GM19240 (cell line): Measurements from ENCODE around the gene AKT1S1.

Experiments used
- DNase-seq: peaks from one replicate; pipeline ENCODE4 v3.0.0; 2011; ENCODE audit warnings: low spot score; ENCODE audit not compliant: insufficient read length

AKT1S1 gene

DNA sequence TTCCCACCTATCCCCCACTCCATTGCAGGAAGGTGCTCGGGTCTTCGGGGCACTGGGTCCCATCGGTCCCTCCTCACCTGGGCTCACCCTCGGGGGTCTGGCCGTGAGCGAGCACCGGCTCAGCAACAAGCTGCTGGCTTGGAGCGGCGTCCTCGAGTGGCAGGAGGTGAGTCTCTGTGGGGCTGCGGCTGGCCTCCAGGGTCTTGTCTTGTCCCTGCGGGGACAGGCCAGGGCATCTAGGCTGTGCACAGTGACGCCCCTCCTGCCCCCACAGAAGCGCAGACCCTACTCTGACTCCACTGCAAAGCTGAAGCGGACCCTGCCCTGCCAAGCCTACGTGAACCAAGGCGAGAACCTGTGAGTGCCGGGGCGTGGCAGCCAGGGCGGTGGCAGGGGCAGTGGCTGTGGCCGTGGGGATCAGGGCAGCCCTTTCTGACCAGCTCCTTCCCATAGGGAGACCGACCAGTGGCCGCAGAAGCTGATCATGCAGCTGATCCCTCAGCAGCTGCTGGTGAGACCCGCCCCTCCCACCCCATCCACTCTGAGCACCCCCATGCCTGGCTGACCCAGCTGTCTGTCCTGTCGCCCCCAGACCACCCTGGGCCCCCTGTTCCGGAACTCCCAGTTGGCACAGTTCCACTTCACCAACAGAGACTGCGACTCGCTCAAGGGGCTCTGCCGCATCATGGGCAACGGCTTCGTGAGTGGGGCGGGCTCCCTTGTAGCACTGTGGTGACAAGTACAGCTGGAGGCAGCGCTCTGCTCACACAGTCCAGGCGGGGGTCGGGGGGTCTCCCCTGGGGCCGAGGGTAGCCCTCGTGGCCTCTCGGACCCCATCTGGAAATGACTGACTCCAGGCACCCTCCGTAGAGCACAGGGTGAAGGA lies 22.5 kb downstream of the AKT1S1 start:
- DNase-seq: no peak

DNA sequence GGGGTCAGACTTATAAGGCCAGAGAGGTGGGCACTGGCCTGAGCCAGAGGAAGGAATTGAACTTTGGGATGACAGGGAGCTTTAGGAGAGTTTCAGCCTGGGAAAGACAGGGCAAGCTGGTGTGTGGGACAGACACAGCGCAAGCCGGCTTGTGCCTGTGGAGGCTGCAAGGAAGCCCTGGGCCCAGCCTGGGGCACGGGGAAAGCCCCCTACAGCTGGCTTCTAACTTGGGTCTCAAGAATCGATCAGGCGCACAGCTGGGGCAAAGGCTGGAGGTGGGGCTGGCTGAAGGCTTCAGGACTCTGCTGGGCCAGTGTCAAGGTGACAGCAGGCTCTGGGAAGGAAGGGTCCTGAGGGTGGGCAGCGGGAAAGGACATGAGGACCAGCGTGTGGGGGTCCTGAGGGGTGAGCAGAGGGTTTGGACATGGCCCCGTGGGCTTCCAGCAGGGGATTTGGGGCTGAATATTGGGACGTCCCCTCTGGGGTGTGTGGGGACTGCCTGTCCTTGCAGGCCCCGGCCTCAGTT lies 23.2 kb downstream of the AKT1S1 start:
- DNase-seq: no peak

DNA sequence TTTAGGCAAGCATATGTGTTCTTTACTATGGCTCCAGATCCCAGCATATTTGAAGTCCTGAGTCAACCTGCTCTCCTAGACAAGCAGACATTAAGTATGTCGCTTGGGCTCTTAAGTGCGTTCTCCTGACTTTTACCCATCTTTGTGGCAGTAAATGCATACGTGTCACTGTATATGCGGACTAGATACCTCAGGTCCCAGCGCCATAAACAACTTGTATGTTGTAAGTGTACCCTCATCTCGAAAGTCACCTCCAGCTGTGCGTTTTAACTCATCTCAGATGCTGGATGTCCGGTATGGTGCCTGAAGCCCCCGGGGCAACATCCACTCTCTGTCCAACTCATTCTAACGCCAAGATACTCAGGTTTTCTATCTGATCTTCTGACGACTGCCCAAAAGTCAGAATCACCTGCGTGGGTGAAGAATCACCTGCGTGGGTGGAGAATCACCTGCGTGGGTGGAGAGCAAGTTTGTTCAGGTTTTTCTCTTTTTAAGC lies 24.5 kb downstream of the AKT1S1 start:
- DNase-seq: no peak

DNA sequence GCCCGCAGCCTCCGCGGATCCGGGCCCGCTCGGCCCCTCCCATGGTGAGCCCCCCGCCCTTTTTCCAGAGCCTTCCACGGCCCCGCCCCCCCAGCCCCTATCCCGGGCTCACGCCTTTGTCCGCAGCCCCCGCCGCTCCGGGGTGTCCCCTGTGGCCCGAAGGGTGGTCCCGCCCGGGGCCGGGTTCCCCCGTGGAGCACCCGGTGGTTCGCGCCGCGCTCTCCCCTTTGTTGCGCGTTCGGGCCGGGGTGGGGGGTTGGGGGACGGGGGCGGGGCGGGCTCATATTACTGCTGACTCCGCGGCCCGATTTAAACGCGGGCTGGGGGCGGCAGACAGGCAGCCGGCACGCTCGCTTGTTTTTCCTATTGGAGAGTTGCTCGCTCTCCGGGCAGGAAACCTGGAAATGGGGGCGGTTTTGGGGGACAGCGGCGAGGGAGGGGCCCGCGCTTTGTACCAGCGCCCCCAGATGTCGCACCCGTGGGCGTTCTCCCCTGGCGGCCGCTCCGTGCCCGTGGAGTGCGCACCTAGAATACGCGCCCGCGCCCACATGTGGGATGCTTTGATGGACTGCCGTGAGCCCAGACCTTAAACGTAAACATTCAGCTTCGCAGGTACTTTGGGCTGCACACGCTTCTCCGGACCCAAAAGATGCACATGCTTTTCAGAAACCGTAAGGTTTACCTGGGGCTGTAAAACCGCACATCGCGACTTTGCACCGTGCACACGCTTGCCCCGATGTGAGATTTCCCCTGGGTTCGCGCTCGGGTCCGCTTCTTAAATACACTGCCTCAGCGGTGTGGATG lies 25.5 kb downstream of the AKT1S1 start:
- DNase-seq: no peak

DNA sequence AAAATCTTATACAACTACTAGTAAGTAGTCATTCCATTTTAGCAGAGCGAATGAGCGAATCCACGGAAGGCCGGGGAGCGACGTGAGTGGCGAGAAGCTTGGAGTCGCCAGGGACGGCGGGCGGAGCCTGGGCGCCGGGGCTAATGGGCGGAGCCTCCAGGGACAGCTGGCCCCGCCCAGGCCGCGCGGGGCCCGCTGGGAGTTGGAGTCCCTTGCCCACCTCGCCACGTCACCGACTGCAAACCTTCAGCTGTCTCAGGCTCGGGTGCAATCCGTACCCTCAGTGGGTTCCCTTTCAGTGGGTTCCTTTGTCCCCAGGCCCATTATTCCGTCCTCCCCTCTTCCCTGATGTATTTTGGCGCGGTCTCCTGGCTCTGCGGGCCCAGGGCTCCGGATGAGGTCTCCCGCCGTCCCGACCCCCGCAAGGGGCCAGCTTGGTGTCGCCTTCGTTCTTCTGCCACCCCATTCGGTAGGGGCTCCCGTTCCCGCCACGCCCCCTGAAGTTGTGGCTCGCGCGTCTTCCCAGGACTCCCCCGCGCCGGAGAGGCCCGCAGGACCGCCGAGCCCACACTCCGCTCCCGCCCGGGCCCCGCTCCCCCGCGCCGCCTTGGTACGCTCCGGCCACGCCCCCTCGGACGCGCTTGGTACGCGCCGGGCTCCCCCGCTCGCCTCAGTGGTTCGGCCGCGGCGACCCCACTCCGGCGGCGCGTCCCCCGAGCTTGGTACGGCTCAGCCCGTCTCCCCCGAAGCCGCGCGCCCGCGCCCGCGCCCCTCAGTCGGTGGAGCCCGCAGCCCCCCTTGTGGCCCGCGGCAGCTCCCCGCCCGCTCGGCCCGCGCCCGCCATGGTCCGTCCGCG lies 26.4 kb downstream of the AKT1S1 start, which contains the start of gene PTOV1:
Gene PTOV1 (plus strand): TSS at position 673 of the 856 bp plus-strand sequence.
- DNase-seq: peak; percentile 96

DNA sequence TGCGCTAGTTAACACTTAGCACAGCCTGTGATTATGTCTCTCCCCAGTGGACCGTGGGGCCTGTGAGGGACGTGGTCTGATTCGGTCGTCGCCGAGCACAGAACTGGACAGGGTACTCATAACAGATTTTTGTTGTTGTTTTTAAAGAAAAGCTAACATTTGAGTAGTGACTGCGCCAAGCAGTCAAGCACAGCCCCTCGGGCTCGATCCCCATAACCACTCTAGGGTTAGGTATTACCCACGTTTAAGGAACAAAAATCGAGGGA lies 27.0 kb downstream of the AKT1S1 start:
- DNase-seq: no peak

DNA sequence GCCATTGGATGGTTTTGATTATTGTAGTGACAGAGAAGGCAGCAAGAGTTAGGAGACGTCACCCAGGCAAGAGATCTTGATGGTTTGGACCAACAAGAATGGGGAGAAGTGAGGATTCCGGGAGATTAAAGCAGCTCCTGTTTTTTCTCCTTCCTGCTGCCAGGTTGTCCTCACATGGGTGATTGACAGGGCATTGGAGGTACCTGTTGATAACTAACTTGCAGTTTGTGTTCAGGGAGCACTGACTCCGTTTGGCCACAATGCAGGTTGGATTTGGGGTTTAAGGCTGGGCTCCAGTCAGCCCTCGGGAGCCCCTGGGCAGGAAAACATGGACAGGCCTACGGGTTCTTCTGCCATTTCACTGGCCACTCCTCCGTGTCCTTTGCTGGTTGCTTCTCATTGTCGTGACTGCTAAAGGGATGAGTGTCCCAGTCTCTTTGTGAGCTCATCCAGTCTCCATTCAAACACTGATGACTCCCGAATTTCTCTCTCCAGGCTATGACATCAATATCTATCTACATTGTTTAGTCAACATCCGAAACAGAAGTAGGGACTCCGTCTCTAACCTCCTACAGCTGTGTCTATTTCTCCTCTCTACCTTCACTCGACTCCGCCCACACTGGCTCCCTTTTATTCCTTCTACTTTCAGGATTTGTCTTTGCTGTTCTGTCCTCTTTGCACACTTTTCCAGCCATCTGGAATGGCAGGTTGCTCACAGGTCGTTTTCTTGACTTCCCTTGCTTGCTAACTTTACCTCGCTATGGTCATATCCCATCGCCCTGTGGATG lies 27.5 kb downstream of the AKT1S1 start:
- DNase-seq: no peak

DNA sequence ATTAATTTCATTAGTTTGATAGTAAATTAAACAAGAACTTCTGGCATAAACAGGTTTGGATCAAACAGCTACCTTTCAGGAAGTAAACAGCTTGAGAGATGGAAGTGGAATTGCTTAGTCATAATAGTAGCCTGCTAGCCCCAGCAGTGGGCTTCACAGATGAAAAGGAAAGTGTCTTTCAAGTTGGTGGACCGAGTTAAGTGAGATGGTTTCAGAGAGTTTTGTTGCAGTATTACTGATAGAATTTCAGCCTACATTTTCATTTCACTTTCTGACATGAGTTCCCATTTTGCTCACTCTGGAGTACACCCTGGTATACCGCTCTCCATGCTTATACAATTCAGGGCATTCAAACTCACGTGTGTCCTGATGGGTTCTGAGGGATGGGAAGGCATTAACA lies 28.2 kb downstream of the AKT1S1 start:
- no peak for DNase-seq

DNA sequence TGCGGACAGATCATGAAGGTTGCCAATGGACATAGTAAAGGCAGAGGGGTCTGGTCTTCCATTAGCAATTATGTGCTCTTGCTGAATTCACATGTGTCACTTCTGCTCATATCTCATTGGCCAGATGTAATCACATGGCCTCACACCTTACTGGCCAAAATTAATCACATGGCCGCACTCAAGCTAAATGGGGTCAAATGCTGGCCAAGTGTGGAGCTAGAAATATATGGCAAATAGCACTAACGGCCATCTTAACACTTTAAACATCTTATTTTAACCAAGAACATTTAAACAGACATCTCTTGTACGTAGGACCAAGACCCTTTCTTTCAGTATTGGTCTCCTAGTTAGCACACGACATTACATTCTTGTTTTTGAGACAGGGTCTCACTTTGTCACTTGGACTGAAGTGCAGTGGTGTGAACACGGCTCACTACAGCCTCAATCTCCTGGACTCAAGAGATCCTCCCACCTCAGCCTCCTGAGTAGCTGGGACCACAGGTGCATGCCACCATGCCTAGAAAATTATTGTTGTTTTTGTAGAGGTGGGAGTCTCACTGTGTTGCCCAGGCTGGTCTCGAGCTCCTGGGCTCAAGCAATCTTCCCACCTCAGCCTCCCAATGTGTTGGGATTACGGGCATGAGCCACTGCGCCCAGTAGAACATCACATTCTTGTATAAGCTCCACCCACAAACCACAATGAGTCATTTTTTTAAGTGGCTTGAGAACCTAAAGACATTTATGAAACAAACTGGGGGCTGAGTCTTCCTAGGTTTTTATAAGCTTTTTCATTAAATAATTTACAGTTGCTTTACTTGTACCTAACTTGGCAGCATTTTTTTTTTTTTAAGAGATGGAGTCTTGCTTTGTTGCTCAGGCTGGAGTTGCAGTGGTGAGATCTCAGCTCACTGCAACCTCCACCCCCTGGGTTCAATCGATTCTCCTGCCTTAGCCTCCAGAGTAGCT lies 29.1 kb downstream of the AKT1S1 start:
- DNase-seq: no peak

DNA sequence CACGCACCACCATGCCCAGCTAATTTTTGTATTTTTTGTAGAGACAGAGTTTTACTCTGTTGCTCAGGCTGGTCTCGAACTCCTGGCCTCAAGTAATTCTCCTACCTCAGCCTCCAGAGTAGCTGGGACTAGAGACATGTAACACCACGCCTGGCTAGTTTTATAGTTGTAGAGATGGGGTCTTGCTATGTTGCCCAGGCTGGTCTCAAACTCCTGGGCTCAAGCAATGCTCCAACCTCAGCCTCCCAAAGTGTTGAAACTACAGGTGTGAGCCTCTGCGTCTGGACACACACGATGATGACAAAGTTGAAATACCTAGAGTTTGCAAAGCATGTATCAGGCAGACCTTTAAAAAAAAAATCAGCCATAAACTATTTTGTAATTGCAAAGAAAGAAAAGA lies 30.7 kb downstream of the AKT1S1 start:
- no peak for DNase-seq

DNA sequence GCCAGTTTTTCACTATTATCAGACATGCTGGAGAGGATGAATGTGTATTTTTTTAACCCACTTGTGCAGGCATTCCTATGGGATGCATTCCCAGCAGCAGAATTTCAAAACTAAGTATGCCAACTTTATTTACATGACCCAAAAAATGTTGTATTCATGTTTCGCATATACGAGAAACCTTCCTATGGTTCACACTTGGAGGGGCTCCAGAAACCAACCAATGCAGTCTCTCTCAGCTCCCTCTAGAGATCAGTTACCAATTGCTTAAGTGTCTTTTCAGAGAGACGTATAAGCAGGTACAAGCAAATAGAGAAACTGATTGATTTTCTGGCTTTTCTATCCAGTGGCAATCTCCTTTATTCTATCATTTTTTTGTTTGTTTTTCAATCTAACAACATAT lies 31.7 kb downstream of the AKT1S1 start:
- no peak for DNase-seq

DNA sequence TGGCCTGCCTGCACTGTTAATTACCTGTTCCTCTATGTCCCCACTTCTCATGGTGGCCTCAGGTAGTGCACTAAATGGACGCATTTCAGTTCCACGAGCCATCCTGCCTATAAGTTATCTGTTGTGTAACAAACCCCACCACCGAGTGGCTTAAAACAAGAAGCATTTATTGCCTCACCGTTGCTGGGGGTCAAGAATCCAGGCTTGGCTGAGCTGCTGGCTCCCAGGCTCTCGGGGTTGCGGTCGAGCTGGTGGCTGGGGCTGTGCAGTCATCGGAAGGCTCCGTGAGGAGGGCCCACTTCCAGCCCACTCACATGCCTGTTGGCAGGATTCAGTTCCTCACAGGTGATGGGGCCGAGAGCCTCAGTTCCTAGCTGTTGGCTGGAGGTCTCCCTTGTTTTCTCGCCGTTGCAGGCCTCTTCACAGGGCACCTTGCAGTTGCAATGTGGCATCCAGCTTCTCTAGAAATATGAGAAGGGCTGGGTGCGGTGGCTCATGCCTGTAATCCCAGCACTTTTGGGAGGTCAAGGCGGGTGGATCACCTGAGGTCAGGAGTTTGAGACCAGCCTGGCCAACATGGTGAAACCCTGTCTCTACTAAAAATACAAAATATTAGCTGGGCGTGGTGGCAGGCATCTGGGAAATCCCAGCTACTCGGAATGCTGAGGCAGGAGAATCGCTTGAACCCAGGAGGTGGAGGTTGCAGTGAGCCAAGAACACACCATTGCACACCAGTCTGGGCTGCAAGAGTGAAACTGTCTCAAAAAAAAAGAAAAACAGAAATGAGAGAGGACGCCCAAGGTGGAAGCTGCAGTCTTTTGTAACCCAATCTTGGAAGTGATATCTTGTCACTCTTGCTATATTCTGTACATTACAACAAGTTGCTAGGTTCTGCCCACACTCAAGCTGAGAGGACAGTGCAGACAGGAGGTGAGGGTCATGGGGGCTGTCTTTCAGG lies 32.7 kb downstream of the AKT1S1 start:
- DNase-seq: no peak

DNA sequence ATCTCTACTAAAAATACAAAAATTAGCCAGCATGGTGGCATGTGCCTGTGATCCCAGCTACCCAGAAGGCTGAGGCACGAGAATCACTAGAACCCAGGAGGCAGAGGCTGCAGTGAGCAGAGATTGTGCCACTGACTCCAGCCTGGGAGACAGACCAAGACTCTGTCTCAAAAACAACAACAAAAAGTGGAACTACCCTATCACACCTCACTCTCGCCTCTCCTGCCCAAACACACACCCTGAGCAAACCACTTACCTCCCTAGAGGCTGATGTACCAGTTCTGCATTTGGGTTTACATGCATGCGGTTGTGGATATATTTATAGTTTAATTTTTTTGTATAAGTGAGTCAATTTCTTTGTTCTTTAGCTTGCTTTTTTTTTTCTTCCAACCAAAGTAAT lies 33.9 kb downstream of the AKT1S1 start:
- no peak for DNase-seq

DNA sequence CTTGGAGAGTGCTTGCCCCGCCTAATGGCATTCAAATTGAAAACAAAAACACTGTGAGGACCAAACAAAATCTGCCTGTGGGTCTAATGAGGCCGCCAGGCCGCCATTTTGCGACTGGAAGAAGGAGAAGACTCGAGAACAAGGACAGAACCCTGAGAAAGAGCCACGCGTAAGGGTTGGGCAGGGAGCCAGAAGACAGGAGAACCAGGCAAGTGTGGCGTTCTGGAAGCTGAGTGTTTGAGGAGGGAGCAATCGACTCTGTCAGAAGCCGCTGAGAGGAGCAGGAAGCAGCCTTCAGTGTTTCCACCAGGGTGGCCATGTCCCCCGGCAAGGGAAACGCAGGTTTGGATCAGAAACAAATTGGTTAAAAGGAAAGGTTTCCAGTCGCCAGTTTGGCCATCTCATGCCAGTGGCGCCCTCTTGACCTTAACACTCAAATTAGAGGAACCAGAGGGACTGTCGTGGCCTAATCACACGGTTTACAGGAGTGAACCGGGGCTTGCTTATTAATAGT lies 36.4 kb downstream of the AKT1S1 start:
- DNase-seq: no peak

DNA sequence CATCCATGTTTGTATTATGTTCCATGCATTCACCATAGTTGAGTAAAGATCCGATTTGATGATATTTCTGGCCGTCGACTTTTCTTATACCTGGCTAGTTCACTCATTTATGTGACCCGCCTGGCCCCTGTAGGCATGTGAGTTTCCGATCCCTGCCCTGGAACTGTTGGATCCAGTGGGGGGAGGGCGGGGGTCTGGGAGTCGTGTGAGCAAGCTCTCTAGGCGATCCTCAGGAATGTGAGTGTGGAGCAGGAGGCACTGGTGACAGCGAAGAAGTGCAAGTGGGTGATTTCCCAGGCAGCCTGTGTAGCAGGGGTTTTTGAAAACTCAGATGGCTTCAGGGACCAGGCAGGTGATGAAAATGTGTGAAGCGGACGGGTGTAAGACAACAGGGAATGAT lies 36.8 kb downstream of the AKT1S1 start:
- DNase-seq: no peak

DNA sequence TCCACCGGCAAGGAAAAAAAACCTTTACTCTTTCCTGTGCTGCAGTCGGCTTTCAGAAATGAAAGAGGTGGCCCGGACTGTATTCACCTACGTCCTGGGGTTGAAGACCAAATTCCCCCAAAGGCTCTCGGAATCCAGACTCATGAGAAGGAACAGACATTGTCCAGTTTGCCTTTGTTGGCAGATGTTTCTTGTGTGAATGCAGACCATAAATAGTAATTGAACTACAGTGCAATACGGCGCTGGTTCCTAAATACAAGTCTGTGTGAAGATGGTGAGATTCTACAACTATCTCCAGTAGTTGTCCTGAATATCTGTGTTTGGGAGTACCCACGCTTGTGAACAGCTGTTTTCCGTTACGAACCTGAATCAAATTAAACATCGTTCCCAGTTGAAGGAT lies 37.4 kb downstream of the AKT1S1 start:
- DNase-seq: no peak

DNA sequence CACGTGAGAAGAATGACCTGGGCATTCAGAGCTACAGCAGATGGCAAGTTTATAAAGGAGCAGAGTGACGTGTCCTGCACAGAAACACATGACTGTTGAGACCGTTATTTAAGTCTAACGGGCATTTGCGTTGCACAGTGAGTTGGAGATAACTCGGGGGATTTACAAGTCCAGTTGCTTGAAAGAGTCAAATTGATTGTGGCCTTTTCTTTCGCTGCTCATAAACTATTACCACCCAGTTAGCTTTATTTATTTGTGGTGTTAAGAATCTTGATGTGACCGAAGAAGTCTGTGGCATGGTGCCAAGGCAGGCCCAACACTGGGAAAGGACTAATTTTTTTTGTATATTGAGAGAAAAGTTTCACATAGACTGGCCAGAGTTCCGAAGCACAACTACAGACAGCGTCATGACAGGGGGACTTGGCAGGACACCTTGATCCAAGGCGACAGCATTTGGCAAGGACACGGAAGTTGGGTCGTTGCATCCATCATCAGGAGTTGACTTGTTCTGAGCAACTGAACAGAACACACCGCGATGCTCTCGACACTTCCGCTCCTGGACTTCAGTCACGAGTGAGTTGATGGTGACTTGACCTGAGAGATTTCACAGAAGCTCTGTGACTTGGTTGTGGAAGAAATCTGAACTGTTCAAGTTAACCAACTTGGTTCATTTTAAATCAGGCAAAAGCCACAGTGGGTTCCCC lies 38.1 kb downstream of the AKT1S1 start:
- no peak for DNase-seq
